Spleen (tissue), 7 donors: Measurements from ENCODE around the gene THBS4.

Experiments used
- CTCF ChIP-seq, 11 experiments: fragments of 200-600 bp in 7 of 11; fragments of 450-650 bp in 4 of 11; sonication (generic) in 4 of 11; IDR thresholded peaks in 8 of 11; conservative IDR thresholded peaks in 3 of 11; 1 replicate in 7 of 11; 2 replicates in 4 of 11; pipeline versions ENCODE4 v1.4.0 to v1.8.0; 2016 to 2021; ENCODE audit warnings: antibody characterized with exemption in 11 of 11, inconsistent platforms in 4 of 11, mild to moderate bottlenecking in 1 of 11
- POLR2A ChIP-seq, 3 donors: fragments of 450-650 bp; IDR thresholded peaks; one replicate each; pipeline ENCODE4 v1.5.1; 2017; ENCODE audit warnings: antibody characterized with exemption in 3 of 3, mild to moderate bottlenecking in 1 of 3
- POLR2AphosphoS5 ChIP-seq, 3 donors: sonication (generic); formaldehyde crosslinking; IDR thresholded peaks; one replicate each; pipeline ENCODE4 v1.5.1; 2017; ENCODE audit warnings: antibody characterized with exemption in 3 of 3
- donor health status: DM: no; HTN: no; CAD: no; lungs with moderate emphysema.
- donor health status: DM: no; HTN: no; CAD: no.
- donor health status: DM: no; HTN: no; CAD: no.

DNA sequence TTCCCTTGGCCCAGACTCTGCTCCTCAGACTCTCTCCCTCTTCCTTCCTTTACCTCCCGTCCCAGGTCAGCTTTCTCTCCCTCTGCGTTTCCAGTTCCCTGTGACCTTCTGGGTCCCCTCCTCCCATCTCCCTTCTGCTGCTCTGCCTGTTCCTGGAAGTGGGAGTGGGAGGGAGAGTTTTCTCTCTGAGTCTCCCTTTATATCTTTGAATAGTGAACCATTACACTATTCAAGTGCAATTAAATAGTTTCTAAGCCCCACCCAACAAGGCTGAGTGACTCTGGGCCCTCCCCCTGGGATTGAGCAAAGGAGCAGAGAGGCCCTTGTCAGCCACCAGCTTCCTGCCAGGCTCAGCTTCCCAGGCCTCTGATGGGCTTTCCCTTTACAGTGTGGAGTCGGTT, 34.8 kb downstream of the THBS4 start:
- TF ChIP-seq CTCF (IDR thresholded peaks at IDR 0.05 in 8 of 11, conservative IDR thresholded peaks at IDR 0.05 in 3 of 11) (no peak), POLR2AphosphoS5 (IDR thresholded peaks at IDR 0.05) (no peak), POLR2A (IDR thresholded peaks at IDR 0.05) (no peak)
